H1 (cell line): Measurements from ENCODE around the gene SLC30A10. TPM values are rescaled to one million over a fixed set of nuclear protein-coding genes. Genes with fewer than 3 reads are reported as not detected.

Source experiments
- ATF3 ChIP-seq: IDR thresholded peaks from 2 replicates; pipeline ENCODE4 v1.6.1; 2011; ENCODE audit warnings: low read depth, mild to moderate bottlenecking, low read length; ENCODE audit not compliant: insufficient read depth
- CEBPB ChIP-seq: IDR thresholded peaks from 2 replicates; pipeline ENCODE4 v1.6.1; 2012; ENCODE audit warnings: low read depth, low read length
- CREB1 ChIP-seq: IDR thresholded peaks from 2 replicates; pipeline ENCODE4 v1.6.1; 2012; ENCODE audit warnings: inconsistent platforms
- JUN ChIP-seq: IDR thresholded peaks from 2 replicates; pipeline ENCODE4 v1.6.1; 2011; ENCODE audit warnings: low read depth, mild to moderate bottlenecking, improper control_type of control experiment, low read length
- NANOG ChIP-seq: IDR thresholded peaks from 2 replicates; pipeline ENCODE4 v1.6.1; 2011; ENCODE audit warnings: low read length, low read depth, mild to moderate bottlenecking, inconsistent platforms; ENCODE audit not compliant: insufficient read depth, poor library complexity, severe bottlenecking
- PHF8 ChIP-seq: fragments of 200-600 bp; sonication (generic); conservative IDR thresholded peaks from 2 replicates; pipeline ENCODE4 v1.7.1; 2012; ENCODE audit warnings: low read depth, mild to moderate bottlenecking, inconsistent platforms, low read length, moderate library complexity
- SIRT6 ChIP-seq: IDR thresholded peaks from one replicate; pipeline ENCODE4 v1.7.1; 2012; ENCODE audit warnings: low read length, inconsistent platforms
- SIX5 ChIP-seq: IDR thresholded peaks from 2 replicates; pipeline ENCODE4 v1.6.1; 2011; ENCODE audit warnings: mild to moderate bottlenecking, low read depth, low read length
- SP2 ChIP-seq: IDR thresholded peaks from 2 replicates; pipeline ENCODE4 v1.6.1; 2012; ENCODE audit warnings: mild to moderate bottlenecking, low read length, inconsistent platforms
- TCF12 ChIP-seq: IDR thresholded peaks from 2 replicates; pipeline ENCODE4 v1.6.1; 2011; ENCODE audit warnings: low read depth, mild to moderate bottlenecking, low read length
- ZNF274 ChIP-seq: IDR thresholded peaks from 2 replicates; pipeline ENCODE4 v1.7.0; 2012; ENCODE audit warnings: low read length, borderline replicate concordance; ENCODE audit errors: extremely low read depth
- polyA plus RNA-seq, 7 experiments: library from polyadenylated mRNA; depleted of rRNA in 3 of 7; stranded (reverse) in 5 of 7; unstranded in 2 of 7; fragments of >200 nt in 5 of 7; fragments of 200-250 nt in 2 of 7; gene quantifications; 1 replicate in 5 of 7; 2 replicates in 1 of 7; 4 replicates in 1 of 7; pipeline versions ENCODE4 v1.2.1 to v1.2.3, GENCODE V29; 2011 to 2013; ENCODE audit warnings: missing spikeins in 2 of 7, mixed read lengths in 2 of 7
- total RNA-seq: library from RNA; stranded (reverse); fragmentation: NEBNext Ultra II Directional; extraction: Animal tissue kit (Norgen Biotek cat#: 25700); gene quantifications from 2 replicates; pipeline ENCODE4 v1.2.1, GENCODE V29; 2021

Gene SLC30A10
- total and polyA plus RNA-seq, 2 of the 8 experiments (the other 6 are each of a cell fraction or from before 2014, with no cell fraction given) = 0.23 to 0.61 TPM

- TF ChIP-seq SP2 (no peak), SIRT6 (no peak), TCF12 (no peak), PHF8 (no peak), ZNF274 (no peak), SIX5 (no peak), ATF3 (no peak), CEBPB (no peak), NANOG (no peak), JUN (no peak), CREB1 (no peak)
These were observed 10.4 kb downstream of the SLC30A10 start (continued) for GRCh38 chr1:219917851-219918466.
